Measurements from ENCODE around the gene CDH22.

The CDH22 gene

GRCh38 chr20:46317685-46318177 is 9.4 kb upstream of the CDH22 start:
- peak; percentile 18 for DNase-seq

- peak; percentile 71 for DNase-seq
Observed at GRCh38 chr20:46316984-46317684, 8.8 kb upstream of the CDH22 start.

GRCh38 chr20:46315311-46315710 is 7.0 kb upstream of the CDH22 start:
- no peak for DNase-seq

GRCh38 chr20:46312945-46313861 is 4.9 kb upstream of the CDH22 start:
- DNase-seq: no peak

- no peak for DNase-seq
Observed at GRCh38 chr20:46312075-46312944, 4.0 kb upstream of the CDH22 start.

GRCh38 chr20:46311719-46312074 is 3.4 kb upstream of the CDH22 start:
- no peak for DNase-seq

GRCh38 chr20:46311039-46311650 is 2.8 kb upstream of the CDH22 start:
- no peak for DNase-seq

- no peak for DNase-seq
Observed at GRCh38 chr20:46309945-46310344, 1.6 kb upstream of the CDH22 start.

GRCh38 chr20:46307999-46308257 is 370 bp downstream of the CDH22 start:
- DNase-seq: no peak

- DNase-seq: peak; percentile 42
Observed at GRCh38 chr20:46307139-46307998, 929 bp downstream of the CDH22 start.

- DNase-seq: no peak
Observed at GRCh38 chr20:46306743-46307138, 1.6 kb downstream of the CDH22 start.

- no peak for DNase-seq
Observed at GRCh38 chr20:46305973-46306360, 2.3 kb downstream of the CDH22 start.

GRCh38 chr20:46305331-46305972 is 2.8 kb downstream of the CDH22 start:
- no peak for DNase-seq

GRCh38 chr20:46304852-46305251 is 3.4 kb downstream of the CDH22 start:
- no peak for DNase-seq

- no peak for DNase-seq
Observed at GRCh38 chr20:46304361-46304760, 3.9 kb downstream of the CDH22 start.

- no peak for DNase-seq
Observed at GRCh38 chr20:46303176-46303956, 4.9 kb downstream of the CDH22 start.

GRCh38 chr20:46302106-46302505 is 6.2 kb downstream of the CDH22 start:
- no peak for DNase-seq

- DNase-seq: no peak
Observed at GRCh38 chr20:46300281-46300680, 8.0 kb downstream of the CDH22 start.

- no peak for DNase-seq
Observed at GRCh38 chr20:46299078-46299477, 9.2 kb downstream of the CDH22 start.

GRCh38 chr20:46298374-46298773 is 9.9 kb downstream of the CDH22 start:
- no peak for DNase-seq

Measured in COR-L47 (cell line).